Measurements from ENCODE around the gene DERA.

Gene DERA

GRCh38 chr12:16074894-16075293, 163.8 kb downstream of the DERA start:
- no peak for DNase-seq (ENCODE audit: low spot score)

- no peak for DNase-seq (ENCODE audit: low spot score)
These were observed 164.8 kb downstream of the DERA start for GRCh38 chr12:16075887-16076286.

GRCh38 chr12:16076557-16076956, 165.4 kb downstream of the DERA start:
- DNase-seq (ENCODE audit: low spot score), result peak; percentile 77

- no peak for DNase-seq (ENCODE audit: low spot score)
These were observed 165.9 kb downstream of the DERA start for GRCh38 chr12:16076970-16077522.

GRCh38 chr12:16086462-16086861, 175.3 kb downstream of the DERA start:
- DNase-seq (ENCODE audit: low spot score), result no peak

GRCh38 chr12:16086942-16087341, 175.8 kb downstream of the DERA start:
- DNase-seq (ENCODE audit: low spot score), result no peak
